Fibroblast of skin of left quadriceps (primary cell): ENCODE results near the gene SPTB.

Experiments used
- DNase-seq, 2 experiments: peaks; one replicate each; pipeline ENCODE4 v3.0.0-alpha.2; 2013; ENCODE audit warnings: low read depth in 2 of 2

The SPTB gene

GRCh38 chr14:64821651-64822050 lies 58.1 kb downstream of the SPTB start:
- DNase-seq, result no peak

GRCh38 chr14:64818151-64818550 lies 61.6 kb downstream of the SPTB start:
- no peak for DNase-seq

- DNase-seq, result no peak
Observed at GRCh38 chr14:64817631-64818030, 62.1 kb downstream of the SPTB start.

- no peak for DNase-seq
Observed at GRCh38 chr14:64816221-64816783, 63.4 kb downstream of the SPTB start.

- DNase-seq, result no peak
Observed at GRCh38 chr14:64815257-64815656, 64.5 kb downstream of the SPTB start.

GRCh38 chr14:64812412-64812811 lies 67.3 kb downstream of the SPTB start:
- DNase-seq, result no peak

- DNase-seq, result no peak
Observed at GRCh38 chr14:64811676-64812075, 68.0 kb downstream of the SPTB start.

GRCh38 chr14:64808449-64808848 lies 71.3 kb downstream of the SPTB start:
- no peak for DNase-seq

- no peak for DNase-seq
Observed at GRCh38 chr14:64807551-64807950, 72.2 kb downstream of the SPTB start.

GRCh38 chr14:64806862-64807495 lies 72.7 kb downstream of the SPTB start:
- DNase-seq, result no peak

- DNase-seq, result peak; percentile 56 to 63
Observed at GRCh38 chr14:64806202-64806861, 73.4 kb downstream of the SPTB start.

GRCh38 chr14:64805646-64806045 lies 74.1 kb downstream of the SPTB start:
- peak in 1 of 2 experiments; percentile 33 for DNase-seq

- no peak for DNase-seq
Observed at GRCh38 chr14:64804754-64805260, 74.9 kb downstream of the SPTB start.

GRCh38 chr14:64801800-64802199 lies 77.9 kb downstream of the SPTB start:
- no peak for DNase-seq

- no peak for DNase-seq
Observed at GRCh38 chr14:64801046-64801445, 78.7 kb downstream of the SPTB start.

- no peak for DNase-seq
Observed at GRCh38 chr14:64800000-64800399, 79.7 kb downstream of the SPTB start.

- DNase-seq, result no peak
Observed at GRCh38 chr14:64799555-64799954, 80.2 kb downstream of the SPTB start.

- DNase-seq, result no peak
Observed at GRCh38 chr14:64796369-64796768, 83.3 kb downstream of the SPTB start.

GRCh38 chr14:64795921-64796320 lies 83.8 kb downstream of the SPTB start:
- DNase-seq, result no peak

GRCh38 chr14:64795211-64795610 lies 84.5 kb downstream of the SPTB start:
- no peak for DNase-seq

GRCh38 chr14:64792871-64793560 lies 86.7 kb downstream of the SPTB start:
- no peak for DNase-seq

GRCh38 chr14:64792231-64792630 lies 87.5 kb downstream of the SPTB start:
- no peak for DNase-seq

- no peak for DNase-seq
Observed at GRCh38 chr14:64790478-64790877, 89.2 kb downstream of the SPTB start.
